OCI-LY1 (cell line): ENCODE measurements around the gene IGF1R.

ENCODE experiments used
- H2AFZ ChIP-seq: fragments of 200-600 bp; sonication (generic), shearing (Covaris generic); 2 replicates; pipeline ENCODE4 v1.6.0; 2014; ENCODE audit warnings: antibody characterized with exemption, mild to moderate bottlenecking, low read length
- H3F3A ChIP-seq: fragments of 200-600 bp; sonication (generic), shearing (Covaris generic); 2 replicates; pipeline ENCODE4 v1.6.0; 2014; ENCODE audit warnings: mild to moderate bottlenecking, antibody characterized with exemption, low read length, moderate library complexity; ENCODE audit not compliant: insufficient read depth
- H3K27ac ChIP-seq: fragments of 200-600 bp; sonication (generic); 2 replicates; pipeline ENCODE4 v1.5.1; 2014; ENCODE audit warnings: low read length, mixed run types, mild to moderate bottlenecking, low read depth; ENCODE audit not compliant: poor library complexity, severe bottlenecking
- H3K27me3 ChIP-seq: fragments of 200-600 bp; sonication (generic); 2 replicates; pipeline ENCODE4 v1.6.0; 2014; ENCODE audit warnings: antibody characterized with exemption, mild to moderate bottlenecking, low read length, moderate library complexity; ENCODE audit not compliant: insufficient read depth
- H3K36me3 ChIP-seq: fragments of 200-600 bp; sonication (generic); 2 replicates; pipeline ENCODE4 v1.6.1; 2014; ENCODE audit warnings: mild to moderate bottlenecking, antibody characterized with exemption, low read length, moderate library complexity, mixed read lengths; ENCODE audit not compliant: insufficient read depth
- H3K4me1 ChIP-seq: fragments of 200-600 bp; sonication (generic); 2 replicates; pipeline ENCODE4 v1.5.1; 2014; ENCODE audit warnings: mild to moderate bottlenecking, low read length, moderate library complexity; ENCODE audit not compliant: insufficient read depth, severe bottlenecking
- H3K4me2 ChIP-seq: fragments of 200-600 bp; sonication (generic), shearing (Covaris generic); 2 replicates; pipeline ENCODE4 v1.6.1; 2014; ENCODE audit warnings: low read length
- H3K4me3 ChIP-seq: fragments of 200-600 bp; sonication (generic); 2 replicates; pipeline ENCODE4 v1.5.1; 2014; ENCODE audit warnings: low read length, low read depth, mild to moderate bottlenecking, mixed read lengths; ENCODE audit not compliant: poor library complexity, severe bottlenecking
- H3K79me2 ChIP-seq: fragments of 200-600 bp; shearing (Covaris generic); 2 replicates; pipeline ENCODE4 v1.6.1; 2016; ENCODE audit warnings: mixed run types, low read length, mixed read lengths; ENCODE audit not compliant: insufficient read depth
- H3K9ac ChIP-seq: fragments of 200-600 bp; sonication (generic), shearing (Covaris generic); 2 replicates; pipeline ENCODE4 v1.6.1; 2014; ENCODE audit warnings: mild to moderate bottlenecking, low read length, mixed read lengths
- H3K9me2 ChIP-seq: fragments of 200-600 bp; sonication (generic), shearing (Covaris generic); 2 replicates; pipeline ENCODE4 v1.6.1; 2014; ENCODE audit warnings: low read depth, mild to moderate bottlenecking, low read length, mixed read lengths
- H3K9me3 ChIP-seq: fragments of 200-600 bp; shearing (Covaris generic); 2 replicates; pipeline ENCODE4 v1.6.1; 2014; ENCODE audit warnings: low read length, mixed read lengths
- H4K20me1 ChIP-seq: fragments of 200-600 bp; sonication (generic), shearing (Covaris generic); 2 replicates; pipeline ENCODE4 v1.6.0; 2016; ENCODE audit warnings: mild to moderate bottlenecking, low read length; ENCODE audit not compliant: insufficient read depth
- CTCF ChIP-seq: fragments of 200-600 bp; sonication (generic), shearing (Covaris generic); IDR thresholded peaks from 2 replicates; pipeline ENCODE4 v1.5.1; 2017; ENCODE audit warnings: mild to moderate bottlenecking, antibody characterized with exemption, low read length, moderate library complexity, mixed read lengths
- EZH2 ChIP-seq: fragments of 200-600 bp; sonication (generic), shearing (Covaris generic); IDR thresholded peaks from 2 replicates; pipeline ENCODE4 v1.8.0; 2017; ENCODE audit warnings: borderline replicate concordance, mixed run types, mild to moderate bottlenecking, antibody characterized with exemption, low read length, moderate library complexity, mixed read lengths

IGF1R gene

GRCh38 chr15:98657721-98658120, 9.4 kb downstream of the IGF1R start:
- H3K9me2 ChIP-seq: no peaks in the 10 kb centered on the region
- H3K9me3 ChIP-seq: no peaks in the 10 kb centered on the region
- H3F3A ChIP-seq: no peaks in the 10 kb centered on the region
- H2AFZ ChIP-seq: no peak overlapping the region
- no peak overlapping the region for H3K27ac ChIP-seq
- H3K4me1 ChIP-seq: no peaks in the 10 kb centered on the region
- no peaks in the 10 kb centered on the region for H3K36me3 ChIP-seq
- H3K4me2 ChIP-seq: no peak overlapping the region
- no peaks in the 10 kb centered on the region; the same call in 1 of the 2 replicates for H3K27me3 ChIP-seq
- no peak for TF ChIP-seq EZH2
- TF ChIP-seq CTCF: no peak
- H4K20me1 ChIP-seq: no peaks in the 10 kb centered on the region
- no peak overlapping the region for H3K9ac ChIP-seq
- no peaks in the 10 kb centered on the region for H3K79me2 ChIP-seq
- no peak overlapping the region for H3K4me3 ChIP-seq

- H3K36me3 ChIP-seq: no peaks in the 10 kb centered on the region
- TF ChIP-seq CTCF (peak; percentile 92), EZH2 (no peak)
- H3K4me3 ChIP-seq: no peak overlapping the region
- no peak overlapping the region for H2AFZ ChIP-seq
- no peaks in the 10 kb centered on the region for H3K4me1 ChIP-seq
- no peaks in the 10 kb centered on the region for H3K79me2 ChIP-seq
- H3K27me3 ChIP-seq: no peaks in the 10 kb centered on the region; the same call in 1 of the 2 replicates
- no peak overlapping the region for H3K9ac ChIP-seq
- H3K9me3 ChIP-seq: no peaks in the 10 kb centered on the region
- no peak overlapping the region for H3K27ac ChIP-seq
- H3K4me2 ChIP-seq: no peak overlapping the region
- H3F3A ChIP-seq: no peaks in the 10 kb centered on the region
- no peaks in the 10 kb centered on the region for H4K20me1 ChIP-seq
- no peaks in the 10 kb centered on the region for H3K9me2 ChIP-seq
Measured at GRCh38 chr15:98658831-98659699, 10.7 kb downstream of the IGF1R start.

GRCh38 chr15:98660055-98660454, 11.7 kb downstream of the IGF1R start:
- Histone ChIP-seq H3K4me3 (no peak overlapping the region), H3K4me1 (no peaks in the 10 kb centered on the region)

More at GRCh38 chr15:98660055-98660454, 11.7 kb downstream of the IGF1R start:
- TF ChIP-seq CTCF: no peak
- TF ChIP-seq EZH2: no peak
- no peaks in the 10 kb centered on the region for H3F3A ChIP-seq
- no peak overlapping the region for H2AFZ ChIP-seq
- H3K36me3 ChIP-seq: no peaks in the 10 kb centered on the region
- no peaks in the 10 kb centered on the region; the same call in 1 of the 2 replicates for H3K27me3 ChIP-seq
- no peaks in the 10 kb centered on the region for H4K20me1 ChIP-seq
- H3K9me3 ChIP-seq: no peaks in the 10 kb centered on the region
- no peak overlapping the region for H3K27ac ChIP-seq
- no peak overlapping the region for H3K9ac ChIP-seq
- no peaks in the 10 kb centered on the region for H3K9me2 ChIP-seq
- H3K79me2 ChIP-seq: no peaks in the 10 kb centered on the region
- no peak overlapping the region for H3K4me2 ChIP-seq
